ENCODE data around the gene ADGRG6.

Gene ADGRG6

GRCh38 chr6:142378138-142378875 is 76.5 kb downstream of the ADGRG6 start:
- no peak overlapping the region for H3K4me3 Mint-ChIP-seq
- H3K9me3 Mint-ChIP-seq: no peaks in the 10 kb centered on the region
- H3K4me1 Mint-ChIP-seq: no peaks in the 10 kb centered on the region
- H3K27ac Mint-ChIP-seq (ENCODE audit: low read depth): no peak overlapping the region
- peaks cover 40% of the 10 kb centered on the region for H3K27me3 Mint-ChIP-seq
- DNase-seq (ENCODE audit: low spot score in 2 of 2) (no peak), ATAC-seq (replicated peaks; ENCODE audit: extremely low read depth, poor library complexity, severe bottlenecking) (no peak)
- no peaks in the 10 kb centered on the region for H3K36me3 Mint-ChIP-seq (ENCODE audit: insufficient read depth)

DNA sequence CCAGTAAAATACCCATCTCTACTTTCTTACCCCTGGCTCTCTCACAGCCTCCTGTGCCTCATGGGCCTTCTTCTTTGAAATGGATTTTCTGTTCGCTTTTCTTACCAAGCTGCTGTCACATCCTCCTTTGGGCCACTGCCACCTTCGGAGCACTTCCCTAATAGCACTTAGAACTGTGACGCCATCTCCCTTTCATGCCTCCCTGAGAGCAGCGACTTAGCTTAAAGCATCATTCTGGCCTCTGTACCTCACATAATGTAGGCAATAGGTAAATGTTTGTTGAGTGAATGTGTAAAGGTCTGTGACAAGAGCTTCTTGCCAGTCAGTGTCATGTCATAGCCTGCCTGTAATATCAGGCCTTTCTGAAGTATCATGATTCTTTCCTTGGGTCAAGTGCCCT is 78.8 kb downstream of the ADGRG6 start:
- ATAC-seq (replicated peaks; ENCODE audit: extremely low read depth, poor library complexity, severe bottlenecking) (no peak), DNase-seq (ENCODE audit: low spot score in 2 of 2) (no peak)
- Mint-ChIP-seq H3K27ac (ENCODE audit: low read depth) (no peak overlapping the region), H3K4me3 (no peak overlapping the region), H3K9me3 (no peaks in the 10 kb centered on the region), H3K36me3 (ENCODE audit: insufficient read depth) (no peaks in the 10 kb centered on the region), H3K27me3 (peaks cover 40% of the 10 kb centered on the region), H3K4me1 (no peaks in the 10 kb centered on the region)

DNA sequence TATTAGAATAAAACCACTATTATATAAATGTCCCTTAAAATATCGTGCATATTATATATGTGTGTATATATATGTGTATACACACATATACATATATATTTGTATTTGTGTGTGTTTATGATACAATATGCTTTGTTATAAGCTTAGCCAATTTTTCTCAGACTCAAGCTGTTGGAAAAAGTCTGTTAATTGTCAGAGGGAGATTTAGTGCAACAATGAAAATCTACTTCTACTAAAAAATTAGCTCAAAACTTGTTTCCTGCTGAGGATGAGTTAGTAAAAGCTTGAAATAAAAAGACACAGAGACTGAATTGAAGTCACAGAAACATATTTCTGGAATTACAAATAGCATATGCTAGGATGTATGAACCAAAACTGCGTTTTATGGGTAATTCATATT is 79.4 kb downstream of the ADGRG6 start:
- Mint-ChIP-seq H3K4me1 (no peaks in the 10 kb centered on the region), H3K36me3 (ENCODE audit: insufficient read depth) (no peaks in the 10 kb centered on the region), H3K4me3 (no peak overlapping the region), H3K27me3 (peaks cover 40% of the 10 kb centered on the region), H3K9me3 (no peaks in the 10 kb centered on the region), H3K27ac (ENCODE audit: low read depth) (no peak overlapping the region)
- DNase-seq (ENCODE audit: low spot score in 2 of 2) (no peak), ATAC-seq (replicated peaks; ENCODE audit: extremely low read depth, poor library complexity, severe bottlenecking) (no peak)

- no peaks in the 10 kb centered on the region for H3K36me3 Mint-ChIP-seq (ENCODE audit: insufficient read depth)
- no peaks in the 10 kb centered on the region for H3K9me3 Mint-ChIP-seq
- H3K27me3 Mint-ChIP-seq: peaks cover 38% of the 10 kb centered on the region
- no peak overlapping the region for H3K4me3 Mint-ChIP-seq
- ATAC-seq (replicated peaks; ENCODE audit: extremely low read depth, poor library complexity, severe bottlenecking) (no peak), DNase-seq (ENCODE audit: low spot score in 2 of 2) (no peak)
- H3K4me1 Mint-ChIP-seq: no peaks in the 10 kb centered on the region
- no peak overlapping the region for H3K27ac Mint-ChIP-seq (ENCODE audit: low read depth)
Observed at GRCh38 chr6:142381845-142382378, 80.1 kb downstream of the ADGRG6 start.

- no peak overlapping the region for H3K27ac Mint-ChIP-seq (ENCODE audit: low read depth)
- no peak for DNase-seq (ENCODE audit: low spot score in 2 of 2)
- no peak for ATAC-seq (replicated peaks; ENCODE audit: extremely low read depth, poor library complexity, severe bottlenecking)
- no peaks in the 10 kb centered on the region for H3K9me3 Mint-ChIP-seq
- H3K4me3 Mint-ChIP-seq: no peak overlapping the region
- H3K4me1 Mint-ChIP-seq: no peaks in the 10 kb centered on the region
- peaks cover 13% of the 10 kb centered on the region for H3K27me3 Mint-ChIP-seq
- no peaks in the 10 kb centered on the region for H3K36me3 Mint-ChIP-seq (ENCODE audit: insufficient read depth)
Observed at GRCh38 chr6:142384519-142385254, 82.9 kb downstream of the ADGRG6 start.

DNA sequence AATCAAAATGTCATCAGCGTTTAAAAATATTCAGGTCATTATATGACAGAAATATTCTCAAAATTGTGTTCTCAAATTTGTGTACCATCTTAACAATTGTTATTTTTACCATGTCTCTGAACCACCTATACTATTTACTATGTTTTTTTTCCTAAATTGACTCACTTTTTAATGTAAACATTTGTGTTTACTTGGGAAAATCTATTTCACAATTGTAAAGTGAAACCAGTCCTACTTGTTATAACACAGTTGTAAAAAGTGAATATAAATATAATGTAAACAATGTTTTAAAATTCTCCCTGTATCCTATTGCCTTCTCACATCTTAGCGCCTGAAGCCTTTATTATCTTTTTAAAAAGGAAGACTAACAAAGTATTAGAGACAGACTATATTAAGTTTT is 83.5 kb downstream of the ADGRG6 start:
- ATAC-seq (replicated peaks; ENCODE audit: extremely low read depth, poor library complexity, severe bottlenecking): no peak
- no peaks in the 10 kb centered on the region for H3K4me1 Mint-ChIP-seq
- H3K36me3 Mint-ChIP-seq (ENCODE audit: insufficient read depth): no peaks in the 10 kb centered on the region
- H3K27ac Mint-ChIP-seq (ENCODE audit: low read depth): no peak overlapping the region
- no peak overlapping the region for H3K4me3 Mint-ChIP-seq
- no peak for DNase-seq (ENCODE audit: low spot score in 2 of 2)
- H3K9me3 Mint-ChIP-seq: no peaks in the 10 kb centered on the region
- peaks cover 8% of the 10 kb centered on the region for H3K27me3 Mint-ChIP-seq

GRCh38 chr6:142386657-142387056 is 84.8 kb downstream of the ADGRG6 start:
- no peak for ATAC-seq (replicated peaks; ENCODE audit: extremely low read depth, poor library complexity, severe bottlenecking)
- Mint-ChIP-seq H3K9me3 (no peaks in the 10 kb centered on the region), H3K36me3 (ENCODE audit: insufficient read depth) (no peaks in the 10 kb centered on the region), H3K27ac (ENCODE audit: low read depth) (no peak overlapping the region), H3K4me1 (no peaks in the 10 kb centered on the region), H3K4me3 (no peak overlapping the region), H3K27me3 (no peaks in the 10 kb centered on the region)
- no peak for DNase-seq (ENCODE audit: low spot score in 2 of 2)

DNA sequence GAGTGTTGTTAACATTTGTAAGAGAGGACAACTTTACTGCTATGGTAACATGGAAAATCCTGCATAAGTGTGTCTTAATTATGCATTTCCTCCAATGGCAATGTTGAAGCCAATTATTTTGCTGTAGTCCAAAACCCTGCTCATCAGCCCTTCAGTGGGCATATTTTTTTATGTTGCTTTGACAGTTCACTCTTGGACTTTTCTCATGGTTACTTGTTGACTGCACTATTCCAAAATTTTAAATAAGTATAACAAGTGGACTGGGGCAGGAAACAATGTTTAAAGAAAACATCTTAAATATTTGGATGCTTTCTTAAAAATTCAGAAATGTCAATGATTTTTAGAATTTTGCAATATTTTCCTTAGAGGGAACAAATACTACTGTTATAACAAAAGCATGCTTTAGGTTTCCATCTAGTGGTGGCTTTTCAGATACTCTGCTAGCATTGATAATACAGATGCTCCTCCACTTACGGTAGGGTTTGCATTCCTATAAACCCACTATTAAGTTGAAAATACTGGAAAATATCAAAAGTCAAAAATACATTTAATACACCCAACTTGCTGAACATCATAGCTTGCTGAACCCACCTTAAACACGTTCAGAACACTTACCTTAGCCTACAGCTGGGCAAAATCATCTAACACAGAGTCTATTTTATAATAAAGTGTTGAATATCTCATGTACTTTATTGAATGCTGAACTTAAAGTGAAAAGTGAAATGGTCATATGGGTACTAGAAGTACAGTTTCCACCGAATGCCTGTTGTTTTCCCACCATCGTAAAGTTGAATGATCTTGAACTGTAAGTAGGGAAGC is 86.4 kb downstream of the ADGRG6 start:
- no peak for ATAC-seq (replicated peaks; ENCODE audit: extremely low read depth, poor library complexity, severe bottlenecking)
- H3K27me3 Mint-ChIP-seq: no peaks in the 10 kb centered on the region

DNA sequence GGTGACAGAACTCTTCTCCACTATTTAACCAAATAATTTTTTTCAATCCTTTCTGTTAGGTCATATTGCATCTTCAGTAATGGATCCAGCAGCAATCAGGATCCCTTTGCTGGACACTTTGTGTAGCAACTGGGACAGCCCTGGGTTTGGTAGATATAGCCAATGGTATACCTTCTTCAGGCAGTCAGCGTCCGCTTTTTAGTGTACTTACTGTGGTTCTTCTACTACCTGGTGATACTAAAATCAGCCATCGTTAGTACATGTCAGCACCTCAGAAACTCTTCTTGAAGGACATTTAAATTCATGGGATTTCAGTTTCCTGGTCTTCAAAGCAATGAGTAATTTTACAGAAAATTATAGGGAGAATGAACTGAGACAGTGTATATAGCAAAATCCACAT is 93.5 kb downstream of the ADGRG6 start:
- peaks cover under 1% of the 10 kb centered on the region for H3K27me3 Mint-ChIP-seq
- DNase-seq (ENCODE audit: low spot score in 2 of 2): no peak
- H3K4me3 Mint-ChIP-seq: no peak overlapping the region

More for the DNA sequence above, 86.4 kb downstream of the ADGRG6 start:
- Mint-ChIP-seq H3K4me3 (no peak overlapping the region), H3K27ac (ENCODE audit: low read depth) (no peak overlapping the region), H3K4me1 (no peaks in the 10 kb centered on the region), H3K36me3 (ENCODE audit: insufficient read depth) (no peaks in the 10 kb centered on the region), H3K9me3 (no peaks in the 10 kb centered on the region)
- no peak for DNase-seq (ENCODE audit: low spot score in 2 of 2)

DNA sequence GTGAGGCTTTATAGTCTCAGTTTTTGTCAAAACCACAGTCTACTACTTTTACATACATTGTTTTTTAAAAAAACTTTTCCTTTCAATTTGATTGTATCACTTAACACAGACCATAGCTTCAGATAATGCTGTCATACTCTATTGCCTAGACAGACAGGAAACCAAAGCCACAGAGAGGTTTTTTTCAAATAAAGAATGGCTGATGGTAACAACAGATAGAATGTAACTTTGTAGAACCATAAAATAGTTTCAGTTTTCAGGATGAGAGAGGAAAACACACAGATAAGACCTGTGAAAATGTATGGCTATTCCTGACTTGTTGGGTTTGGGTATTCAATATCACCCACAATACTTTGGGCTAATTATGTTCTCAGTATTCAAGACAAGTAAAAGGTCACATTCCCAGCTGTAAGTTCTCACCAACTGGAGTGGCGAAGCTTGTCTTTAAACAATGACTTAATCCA is 94.0 kb downstream of the ADGRG6 start:
- H3K4me1 Mint-ChIP-seq: peaks cover 12% of the 10 kb centered on the region

More for the DNA sequence above, 93.5 kb downstream of the ADGRG6 start:
- Mint-ChIP-seq H3K9me3 (no peaks in the 10 kb centered on the region), H3K4me1 (peaks cover 12% of the 10 kb centered on the region), H3K27ac (ENCODE audit: low read depth) (peak overlapping the region; percentile 87), H3K36me3 (ENCODE audit: insufficient read depth) (peaks cover 4% of the 10 kb centered on the region)
- ATAC-seq (replicated peaks; ENCODE audit: extremely low read depth, poor library complexity, severe bottlenecking): peak; percentile 15

DNA sequence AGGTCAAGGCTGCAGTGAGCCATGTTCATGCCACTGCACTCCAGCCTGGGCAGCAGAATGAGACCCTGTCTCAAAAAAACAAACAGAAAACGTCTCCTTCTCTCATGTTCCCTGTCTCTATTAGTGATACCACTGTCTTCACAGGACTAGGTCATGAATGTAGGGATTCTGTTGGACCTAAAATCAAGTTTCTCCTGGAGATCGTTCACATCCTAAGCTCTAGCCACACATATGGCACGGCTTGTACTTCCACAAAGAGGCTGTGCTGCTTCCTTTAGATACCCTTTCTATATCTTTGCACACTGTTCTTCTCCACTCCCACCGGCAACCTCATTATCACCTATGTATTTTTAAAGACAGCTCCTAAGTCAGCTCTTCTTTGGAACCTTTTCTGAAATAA is 96.5 kb downstream of the ADGRG6 start:
- no peak for DNase-seq (ENCODE audit: low spot score in 2 of 2)
- Mint-ChIP-seq H3K27ac (ENCODE audit: low read depth) (no peak overlapping the region), H3K36me3 (ENCODE audit: insufficient read depth) (peaks cover 4% of the 10 kb centered on the region), H3K4me1 (peaks cover 12% of the 10 kb centered on the region), H3K27me3 (peaks cover 9% of the 10 kb centered on the region), H3K4me3 (no peak overlapping the region), H3K9me3 (no peaks in the 10 kb centered on the region)
- no peak for ATAC-seq (replicated peaks; ENCODE audit: extremely low read depth, poor library complexity, severe bottlenecking)

More for the DNA sequence above, 94.0 kb downstream of the ADGRG6 start:
- Mint-ChIP-seq H3K9me3 (no peaks in the 10 kb centered on the region), H3K27ac (ENCODE audit: low read depth) (peak overlapping the region; percentile 87), H3K4me3 (peak overlapping the region; percentile 23), H3K27me3 (peaks cover 6% of the 10 kb centered on the region), H3K36me3 (ENCODE audit: insufficient read depth) (peaks cover 4% of the 10 kb centered on the region)
- ATAC-seq (replicated peaks; ENCODE audit: extremely low read depth, poor library complexity, severe bottlenecking) (peak; percentile 96), DNase-seq (ENCODE audit: low spot score in 2 of 2) (no peak)

GRCh38 chr6:142399739-142400138 is 97.9 kb downstream of the ADGRG6 start:
- no peak overlapping the region for H3K4me3 Mint-ChIP-seq
- no peak overlapping the region for H3K27ac Mint-ChIP-seq (ENCODE audit: low read depth)
- ATAC-seq (replicated peaks; ENCODE audit: extremely low read depth, poor library complexity, severe bottlenecking) (no peak), DNase-seq (ENCODE audit: low spot score in 2 of 2) (no peak)
- peaks cover 4% of the 10 kb centered on the region for H3K36me3 Mint-ChIP-seq (ENCODE audit: insufficient read depth)
- peaks cover 12% of the 10 kb centered on the region for H3K4me1 Mint-ChIP-seq
- no peaks in the 10 kb centered on the region for H3K9me3 Mint-ChIP-seq
- peaks cover 9% of the 10 kb centered on the region for H3K27me3 Mint-ChIP-seq
